GM23338 (cell line): ENCODE results near the gene SYT12. TPM values are rescaled to one million over a fixed set of nuclear protein-coding genes. Genes with fewer than 3 reads are reported as not detected.

Source experiments
- ATAC-seq: fragments of 200-7000 bp; cut with Tn5 transposase; 3 replicates; pipeline ENCODE4 v1.9.1; 2020
- DNase-seq: peaks from one replicate; pipeline ENCODE4 v3.0.0-alpha.2; 2015; ENCODE audit warnings: low spot score
- H2AFZ ChIP-seq: fragments of 200-600 bp; sonication (generic); 2 replicates; pipeline ENCODE4 v1.8.0; 2016; ENCODE audit warnings: antibody characterized with exemption, mild to moderate bottlenecking, moderate library complexity
- H3F3A ChIP-seq: fragments of 200-600 bp; sonication (generic); replicated peaks from 2 replicates; pipeline ENCODE4 v1.8.0; 2017; ENCODE audit warnings: antibody characterized with exemption, mixed run types, low read depth
- H3K27ac ChIP-seq: fragments of 200-600 bp; sonication (generic); 2 replicates; pipeline ENCODE4 v1.6.1; 2016; ENCODE audit warnings: low read depth
- H3K27me3 ChIP-seq: fragments of 200-600 bp; sonication (generic); 2 replicates; pipeline ENCODE4 v1.8.0; 2016; ENCODE audit warnings: mild to moderate bottlenecking, mixed run types, moderate library complexity; ENCODE audit not compliant: insufficient read depth
- H3K36me3 ChIP-seq: fragments of 200-600 bp; sonication (generic); 2 replicates; pipeline ENCODE4 v1.8.0; 2016; ENCODE audit warnings: mild to moderate bottlenecking; ENCODE audit not compliant: insufficient read depth
- H3K4me1 ChIP-seq: fragments of 200-600 bp; sonication (generic); 2 replicates; pipeline ENCODE4 v1.8.0; 2016; ENCODE audit warnings: mild to moderate bottlenecking, moderate library complexity; ENCODE audit not compliant: insufficient read depth
- H3K4me2 ChIP-seq: fragments of 200-600 bp; sonication (generic); 2 replicates; pipeline ENCODE4 v1.7.1; 2017; ENCODE audit warnings: mixed run types
- H3K4me3 ChIP-seq: fragments of 200-600 bp; sonication (generic); 2 replicates; pipeline ENCODE4 v1.6.1; 2016; ENCODE audit warnings: mixed run types
- H3K79me2 ChIP-seq: fragments of 200-600 bp; sonication (generic); replicated peaks from 2 replicates; pipeline ENCODE4 v1.8.0; 2017; ENCODE audit warnings: mild to moderate bottlenecking; ENCODE audit not compliant: insufficient read depth
- H3K9me2 ChIP-seq: fragments of 200-600 bp; sonication (generic); 2 replicates; pipeline ENCODE4 v1.8.0; 2017; ENCODE audit not compliant: insufficient read depth
- H4K20me1 ChIP-seq: fragments of 200-600 bp; sonication (generic); replicated peaks from 2 replicates; pipeline ENCODE4 v1.8.0; 2017; ENCODE audit warnings: mild to moderate bottlenecking; ENCODE audit not compliant: insufficient read depth
- H3K27ac Mint-ChIP-seq: 2 replicates; pipeline ENCODE4 v1.8.0; 2020; ENCODE audit warnings: inconsistent platforms, mild to moderate bottlenecking, moderate library complexity, mixed read lengths
- H3K27me3 Mint-ChIP-seq: 3 replicates; pipeline ENCODE4 v1.8.0; 2022; ENCODE audit warnings: low read depth, mild to moderate bottlenecking, moderate library complexity, mixed read lengths, inconsistent platforms; ENCODE audit not compliant: insufficient read depth, poor library complexity
- H3K36me3 Mint-ChIP-seq: 3 replicates; pipeline ENCODE4 v1.8.0; 2021; ENCODE audit warnings: low read depth, mild to moderate bottlenecking, inconsistent platforms, moderate library complexity, mixed read lengths
- H3K4me1 Mint-ChIP-seq: 3 replicates; pipeline ENCODE4 v1.8.0; 2020; ENCODE audit warnings: mild to moderate bottlenecking, inconsistent platforms, mixed read lengths
- H3K4me3 Mint-ChIP-seq: 3 replicates; pipeline ENCODE4 v1.8.0; 2021; ENCODE audit warnings: moderate library complexity, mild to moderate bottlenecking, inconsistent platforms, mixed read lengths
- H3K9me3 Mint-ChIP-seq: 3 replicates; pipeline ENCODE4 v1.8.0; 2020; ENCODE audit warnings: moderate library complexity, mild to moderate bottlenecking, inconsistent platforms, mixed read lengths
- EZH2 ChIP-seq: fragments of 200-600 bp; sonication (generic); IDR thresholded peaks from one replicate; pipeline ENCODE4 v1.8.0; 2017; ENCODE audit warnings: antibody characterized with exemption, mild to moderate bottlenecking, low read depth; ENCODE audit not compliant: unreplicated experiment
- JUNB ChIP-seq: IDR thresholded peaks from one replicate; pipeline ENCODE4 v1.6.1; 2016; ENCODE audit warnings: antibody characterized with exemption; ENCODE audit not compliant: unreplicated experiment
- ZNF114 ChIP-seq: fragments of 250-450 bp; sonication (Bioruptor Pico); IDR thresholded peaks from 2 replicates; pipeline ENCODE4 v1.5.0; 2020; ENCODE audit warnings: mild to moderate bottlenecking, moderate library complexity
- ZNF331 ChIP-seq: fragments of 250-450 bp; sonication (Bioruptor Pico); IDR thresholded peaks from 2 replicates; pipeline ENCODE4 v1.5.0; 2020; ENCODE audit warnings: low read depth, mild to moderate bottlenecking, moderate library complexity
- polyA plus RNA-seq: library from polyadenylated mRNA; unstranded; fragments of >200 nt; fragmentation: Nextera tagmentation; extraction: Ambion mirVana; gene quantifications from 2 replicates; pipeline ENCODE4 v1.2.1, GENCODE V29; 2016
- total RNA-seq: library from RNA; depleted of rRNA; stranded (reverse); fragments of >200 nt; shearing (Covaris generic); gene quantifications from 2 replicates; pipeline ENCODE4 v1.2.3, GENCODE V29; 2014
- TF ChIP-seq, protein P1 (sequence below): fragments of 250-450 bp; sonication (Bioruptor Pico); IDR thresholded peaks from 2 replicates; pipeline ENCODE4 v1.5.0; 2020; ENCODE audit warnings: mild to moderate bottlenecking, moderate library complexity
- TF ChIP-seq, protein P2 (sequence below), 2 experiments: fragments of 200-600 bp in 1 of 2; sonication (generic) in 1 of 2; conservative IDR thresholded peaks; 2 replicates each; pipeline versions ENCODE4 v1.5.1 to v1.6.1; 2016 to 2017; ENCODE audit warnings: antibody characterized with exemption in 2 of 2, low read depth in 2 of 2, mild to moderate bottlenecking in 2 of 2, moderate library complexity in 1 of 2
- TF ChIP-seq, protein P3 (sequence below): IDR thresholded peaks from 2 replicates; pipeline ENCODE4 v1.6.1; 2016; ENCODE audit warnings: antibody characterized with exemption

The SYT12 gene
- total and polyA plus RNA-seq, 2 experiments from 2014 or later = 0.92 to 2.5 TPM

DNA sequence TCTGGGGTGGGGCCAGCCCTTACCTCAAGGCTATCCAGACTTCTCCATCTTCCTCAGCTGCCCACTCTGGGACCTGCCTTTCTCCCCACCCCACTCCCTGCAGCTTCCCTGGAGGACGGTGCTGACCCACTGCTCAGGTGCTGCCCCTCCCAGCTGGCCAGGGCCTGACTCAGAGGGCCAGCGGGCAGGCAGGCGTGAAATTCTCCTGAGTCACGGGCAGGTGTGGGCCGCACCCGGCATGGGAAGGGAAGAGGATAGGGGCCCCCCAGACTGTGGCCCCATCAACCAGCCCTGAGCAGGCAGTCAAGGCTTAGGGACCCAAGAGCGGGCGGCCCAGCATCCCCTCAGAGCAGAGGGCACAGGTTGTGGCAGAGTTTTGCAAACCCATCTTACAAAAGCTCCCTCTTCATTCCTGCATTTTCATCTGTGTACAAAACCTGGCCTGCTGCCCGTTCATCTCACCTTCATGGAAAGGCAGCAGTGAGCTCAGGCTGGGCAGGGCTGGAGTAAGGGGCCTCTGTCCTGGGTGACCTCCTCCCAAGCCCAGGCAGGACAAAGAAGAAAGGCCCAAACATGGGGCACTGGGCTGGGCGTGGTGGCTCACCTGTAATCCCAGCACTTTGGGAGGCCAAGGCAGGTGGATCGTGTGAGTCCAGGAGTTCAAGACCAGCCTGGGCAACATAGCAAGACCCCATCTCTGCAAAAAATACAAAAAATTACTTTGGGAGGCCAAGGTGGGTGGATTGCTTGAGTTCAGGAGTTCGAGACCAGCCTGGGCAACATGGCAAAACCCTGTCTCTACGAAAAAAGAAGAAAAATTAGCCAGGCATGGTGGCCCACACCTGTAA, 39.8 kb downstream of the SYT12 start:
- no peak overlapping the region for H3K4me3 Mint-ChIP-seq
- no peaks in the 10 kb centered on the region for H3K36me3 Mint-ChIP-seq
- Histone ChIP-seq H3K9me2 (no peaks in the 10 kb centered on the region), H3K4me2 (no peak overlapping the region), H2AFZ (no peak overlapping the region), H3K79me2 (no peaks in the 10 kb centered on the region), H3F3A (no peaks in the 10 kb centered on the region), H3K27ac (no peak overlapping the region), H3K36me3 (no peaks in the 10 kb centered on the region), H4K20me1 (no peaks in the 10 kb centered on the region), H3K4me3 (no peak overlapping the region), H3K27me3 (no peaks in the 10 kb centered on the region), H3K4me1 (no peaks in the 10 kb centered on the region)
- TF ChIP-seq, protein P1, sequence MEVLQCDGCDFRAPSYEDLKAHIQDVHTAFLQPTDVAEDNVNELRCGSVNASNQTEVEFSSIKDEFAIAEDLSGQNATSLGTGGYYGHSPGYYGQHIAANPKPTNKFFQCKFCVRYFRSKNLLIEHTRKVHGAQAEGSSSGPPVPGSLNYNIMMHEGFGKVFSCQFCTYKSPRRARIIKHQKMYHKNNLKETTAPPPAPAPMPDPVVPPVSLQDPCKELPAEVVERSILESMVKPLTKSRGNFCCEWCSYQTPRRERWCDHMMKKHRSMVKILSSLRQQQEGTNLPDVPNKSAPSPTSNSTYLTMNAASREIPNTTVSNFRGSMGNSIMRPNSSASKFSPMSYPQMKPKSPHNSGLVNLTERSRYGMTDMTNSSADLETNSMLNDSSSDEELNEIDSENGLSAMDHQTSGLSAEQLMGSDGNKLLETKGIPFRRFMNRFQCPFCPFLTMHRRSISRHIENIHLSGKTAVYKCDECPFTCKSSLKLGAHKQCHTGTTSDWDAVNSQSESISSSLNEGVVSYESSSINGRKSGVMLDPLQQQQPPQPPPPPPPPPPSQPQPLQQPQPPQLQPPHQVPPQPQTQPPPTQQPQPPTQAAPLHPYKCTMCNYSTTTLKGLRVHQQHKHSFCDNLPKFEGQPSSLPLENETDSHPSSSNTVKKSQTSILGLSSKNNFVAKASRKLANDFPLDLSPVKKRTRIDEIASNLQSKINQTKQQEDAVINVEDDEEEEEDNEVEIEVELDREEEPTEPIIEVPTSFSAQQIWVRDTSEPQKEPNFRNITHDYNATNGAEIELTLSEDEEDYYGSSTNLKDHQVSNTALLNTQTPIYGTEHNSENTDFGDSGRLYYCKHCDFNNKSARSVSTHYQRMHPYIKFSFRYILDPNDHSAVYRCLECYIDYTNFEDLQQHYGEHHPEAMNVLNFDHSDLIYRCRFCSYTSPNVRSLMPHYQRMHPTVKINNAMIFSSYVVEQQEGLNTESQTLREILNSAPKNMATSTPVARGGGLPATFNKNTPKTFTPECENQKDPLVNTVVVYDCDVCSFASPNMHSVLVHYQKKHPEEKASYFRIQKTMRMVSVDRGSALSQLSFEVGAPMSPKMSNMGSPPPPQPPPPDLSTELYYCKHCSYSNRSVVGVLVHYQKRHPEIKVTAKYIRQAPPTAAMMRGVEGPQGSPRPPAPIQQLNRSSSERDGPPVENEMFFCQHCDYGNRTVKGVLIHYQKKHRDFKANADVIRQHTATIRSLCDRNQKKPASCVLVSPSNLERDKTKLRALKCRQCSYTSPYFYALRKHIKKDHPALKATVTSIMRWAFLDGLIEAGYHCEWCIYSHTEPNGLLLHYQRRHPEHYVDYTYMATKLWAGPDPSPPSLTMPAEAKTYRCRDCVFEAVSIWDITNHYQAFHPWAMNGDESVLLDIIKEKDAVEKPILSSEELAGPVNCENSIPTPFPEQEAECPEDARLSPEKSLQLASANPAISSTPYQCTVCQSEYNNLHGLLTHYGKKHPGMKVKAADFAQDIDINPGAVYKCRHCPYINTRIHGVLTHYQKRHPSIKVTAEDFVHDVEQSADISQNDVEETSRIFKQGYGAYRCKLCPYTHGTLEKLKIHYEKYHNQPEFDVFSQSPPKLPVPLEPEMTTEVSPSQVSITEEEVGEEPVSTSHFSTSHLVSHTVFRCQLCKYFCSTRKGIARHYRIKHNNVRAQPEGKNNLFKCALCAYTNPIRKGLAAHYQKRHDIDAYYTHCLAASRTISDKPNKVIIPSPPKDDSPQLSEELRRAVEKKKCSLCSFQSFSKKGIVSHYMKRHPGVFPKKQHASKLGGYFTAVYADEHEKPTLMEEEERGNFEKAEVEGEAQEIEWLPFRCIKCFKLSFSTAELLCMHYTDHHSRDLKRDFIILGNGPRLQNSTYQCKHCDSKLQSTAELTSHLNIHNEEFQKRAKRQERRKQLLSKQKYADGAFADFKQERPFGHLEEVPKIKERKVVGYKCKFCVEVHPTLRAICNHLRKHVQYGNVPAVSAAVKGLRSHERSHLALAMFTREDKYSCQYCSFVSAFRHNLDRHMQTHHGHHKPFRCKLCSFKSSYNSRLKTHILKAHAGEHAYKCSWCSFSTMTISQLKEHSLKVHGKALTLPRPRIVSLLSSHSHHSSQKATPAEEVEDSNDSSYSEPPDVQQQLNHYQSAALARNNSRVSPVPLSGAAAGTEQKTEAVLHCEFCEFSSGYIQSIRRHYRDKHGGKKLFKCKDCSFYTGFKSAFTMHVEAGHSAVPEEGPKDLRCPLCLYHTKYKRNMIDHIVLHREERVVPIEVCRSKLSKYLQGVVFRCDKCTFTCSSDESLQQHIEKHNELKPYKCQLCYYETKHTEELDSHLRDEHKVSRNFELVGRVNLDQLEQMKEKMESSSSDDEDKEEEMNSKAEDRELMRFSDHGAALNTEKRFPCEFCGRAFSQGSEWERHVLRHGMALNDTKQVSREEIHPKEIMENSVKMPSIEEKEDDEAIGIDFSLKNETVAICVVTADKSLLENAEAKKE (CRISPR knock-in tag) = no peak
- TF ChIP-seq ZNF331 (CRISPR knock-in tag) (no peak), JUNB (no peak), EZH2 (no peak), ZNF114 (CRISPR knock-in tag) (no peak)
- TF ChIP-seq, protein P2, sequence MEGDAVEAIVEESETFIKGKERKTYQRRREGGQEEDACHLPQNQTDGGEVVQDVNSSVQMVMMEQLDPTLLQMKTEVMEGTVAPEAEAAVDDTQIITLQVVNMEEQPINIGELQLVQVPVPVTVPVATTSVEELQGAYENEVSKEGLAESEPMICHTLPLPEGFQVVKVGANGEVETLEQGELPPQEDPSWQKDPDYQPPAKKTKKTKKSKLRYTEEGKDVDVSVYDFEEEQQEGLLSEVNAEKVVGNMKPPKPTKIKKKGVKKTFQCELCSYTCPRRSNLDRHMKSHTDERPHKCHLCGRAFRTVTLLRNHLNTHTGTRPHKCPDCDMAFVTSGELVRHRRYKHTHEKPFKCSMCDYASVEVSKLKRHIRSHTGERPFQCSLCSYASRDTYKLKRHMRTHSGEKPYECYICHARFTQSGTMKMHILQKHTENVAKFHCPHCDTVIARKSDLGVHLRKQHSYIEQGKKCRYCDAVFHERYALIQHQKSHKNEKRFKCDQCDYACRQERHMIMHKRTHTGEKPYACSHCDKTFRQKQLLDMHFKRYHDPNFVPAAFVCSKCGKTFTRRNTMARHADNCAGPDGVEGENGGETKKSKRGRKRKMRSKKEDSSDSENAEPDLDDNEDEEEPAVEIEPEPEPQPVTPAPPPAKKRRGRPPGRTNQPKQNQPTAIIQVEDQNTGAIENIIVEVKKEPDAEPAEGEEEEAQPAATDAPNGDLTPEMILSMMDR (conservative IDR thresholded peaks at IDR 0.05; ENCODE audit: low read depth in 2 of 2) = no peak
- TF ChIP-seq, protein P3, sequence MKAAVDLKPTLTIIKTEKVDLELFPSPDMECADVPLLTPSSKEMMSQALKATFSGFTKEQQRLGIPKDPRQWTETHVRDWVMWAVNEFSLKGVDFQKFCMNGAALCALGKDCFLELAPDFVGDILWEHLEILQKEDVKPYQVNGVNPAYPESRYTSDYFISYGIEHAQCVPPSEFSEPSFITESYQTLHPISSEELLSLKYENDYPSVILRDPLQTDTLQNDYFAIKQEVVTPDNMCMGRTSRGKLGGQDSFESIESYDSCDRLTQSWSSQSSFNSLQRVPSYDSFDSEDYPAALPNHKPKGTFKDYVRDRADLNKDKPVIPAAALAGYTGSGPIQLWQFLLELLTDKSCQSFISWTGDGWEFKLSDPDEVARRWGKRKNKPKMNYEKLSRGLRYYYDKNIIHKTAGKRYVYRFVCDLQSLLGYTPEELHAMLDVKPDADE = no peak
- H3K9me3 Mint-ChIP-seq = no peaks in the 10 kb centered on the region
- DNase-seq = no peak
- H3K27me3 Mint-ChIP-seq = peaks cover 18% of the 10 kb centered on the region
- no peak for ATAC-seq
- H3K4me1 Mint-ChIP-seq = peaks cover 7% of the 10 kb centered on the region
- no peak overlapping the region for H3K27ac Mint-ChIP-seq
